ENCODE data around the gene GAREM1.

DNA sequence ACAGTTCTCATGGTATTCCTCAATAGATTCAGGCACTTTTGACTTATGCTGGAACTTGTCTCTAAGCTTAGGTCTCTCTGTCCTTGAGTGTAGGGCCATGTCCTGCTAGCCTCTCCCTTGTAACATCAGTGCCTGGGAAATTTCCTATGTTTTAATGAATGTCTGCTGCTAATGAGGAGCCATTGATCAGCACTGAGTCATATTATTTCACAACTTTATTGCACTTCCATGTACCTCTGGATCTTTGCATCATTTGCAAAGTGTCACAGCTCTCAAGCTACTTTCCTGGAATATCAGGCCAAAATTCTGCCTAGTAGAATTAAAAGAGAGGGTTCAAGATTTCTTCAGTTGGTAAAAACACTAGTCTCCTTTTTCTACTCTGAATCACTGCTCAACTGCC lies 102.5 kb downstream of the GAREM1 start:
- TF ChIP-seq FOSL1 (tag; conservative IDR thresholded peaks at IDR 0.05): no peak
- TF ChIP-seq SP2 (IDR thresholded peaks at IDR 0.05; ENCODE audit: extremely low read depth, low read depth, low read length, poor library complexity, severe bottlenecking): no peak
- TF ChIP-seq, protein P1, sequence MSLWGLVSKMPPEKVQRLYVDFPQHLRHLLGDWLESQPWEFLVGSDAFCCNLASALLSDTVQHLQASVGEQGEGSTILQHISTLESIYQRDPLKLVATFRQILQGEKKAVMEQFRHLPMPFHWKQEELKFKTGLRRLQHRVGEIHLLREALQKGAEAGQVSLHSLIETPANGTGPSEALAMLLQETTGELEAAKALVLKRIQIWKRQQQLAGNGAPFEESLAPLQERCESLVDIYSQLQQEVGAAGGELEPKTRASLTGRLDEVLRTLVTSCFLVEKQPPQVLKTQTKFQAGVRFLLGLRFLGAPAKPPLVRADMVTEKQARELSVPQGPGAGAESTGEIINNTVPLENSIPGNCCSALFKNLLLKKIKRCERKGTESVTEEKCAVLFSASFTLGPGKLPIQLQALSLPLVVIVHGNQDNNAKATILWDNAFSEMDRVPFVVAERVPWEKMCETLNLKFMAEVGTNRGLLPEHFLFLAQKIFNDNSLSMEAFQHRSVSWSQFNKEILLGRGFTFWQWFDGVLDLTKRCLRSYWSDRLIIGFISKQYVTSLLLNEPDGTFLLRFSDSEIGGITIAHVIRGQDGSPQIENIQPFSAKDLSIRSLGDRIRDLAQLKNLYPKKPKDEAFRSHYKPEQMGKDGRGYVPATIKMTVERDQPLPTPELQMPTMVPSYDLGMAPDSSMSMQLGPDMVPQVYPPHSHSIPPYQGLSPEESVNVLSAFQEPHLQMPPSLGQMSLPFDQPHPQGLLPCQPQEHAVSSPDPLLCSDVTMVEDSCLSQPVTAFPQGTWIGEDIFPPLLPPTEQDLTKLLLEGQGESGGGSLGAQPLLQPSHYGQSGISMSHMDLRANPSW (CRISPR knock-in tag; IDR thresholded peaks at IDR 0.05): no peak
- no peak for TF ChIP-seq POLR2A (conservative IDR thresholded peaks at IDR 0.05)
- no peak for TF ChIP-seq E4F1 (CRISPR knock-in tag; IDR thresholded peaks at IDR 0.05; ENCODE audit: borderline replicate concordance)
- TF ChIP-seq, protein P2, sequence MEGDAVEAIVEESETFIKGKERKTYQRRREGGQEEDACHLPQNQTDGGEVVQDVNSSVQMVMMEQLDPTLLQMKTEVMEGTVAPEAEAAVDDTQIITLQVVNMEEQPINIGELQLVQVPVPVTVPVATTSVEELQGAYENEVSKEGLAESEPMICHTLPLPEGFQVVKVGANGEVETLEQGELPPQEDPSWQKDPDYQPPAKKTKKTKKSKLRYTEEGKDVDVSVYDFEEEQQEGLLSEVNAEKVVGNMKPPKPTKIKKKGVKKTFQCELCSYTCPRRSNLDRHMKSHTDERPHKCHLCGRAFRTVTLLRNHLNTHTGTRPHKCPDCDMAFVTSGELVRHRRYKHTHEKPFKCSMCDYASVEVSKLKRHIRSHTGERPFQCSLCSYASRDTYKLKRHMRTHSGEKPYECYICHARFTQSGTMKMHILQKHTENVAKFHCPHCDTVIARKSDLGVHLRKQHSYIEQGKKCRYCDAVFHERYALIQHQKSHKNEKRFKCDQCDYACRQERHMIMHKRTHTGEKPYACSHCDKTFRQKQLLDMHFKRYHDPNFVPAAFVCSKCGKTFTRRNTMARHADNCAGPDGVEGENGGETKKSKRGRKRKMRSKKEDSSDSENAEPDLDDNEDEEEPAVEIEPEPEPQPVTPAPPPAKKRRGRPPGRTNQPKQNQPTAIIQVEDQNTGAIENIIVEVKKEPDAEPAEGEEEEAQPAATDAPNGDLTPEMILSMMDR (IDR thresholded peaks at IDR 0.05 in 2 of 3, conservative IDR thresholded peaks at IDR 0.05 in 1 of 3; ENCODE audit: insufficient read depth in 2 of 3, low read depth in 1 of 3, low read length in 3 of 3): no peak
- no peak for TF ChIP-seq TBL1XR1 (IDR thresholded peaks at IDR 0.05; ENCODE audit: low read length in 2 of 2)
- no peak for TF ChIP-seq TCFL5 (CRISPR knock-in tag; conservative IDR thresholded peaks at IDR 0.05)
- TF ChIP-seq SMARCA5 (IDR thresholded peaks at IDR 0.05): no peak
- no peak for TF ChIP-seq TAF7 (tag; IDR thresholded peaks at IDR 0.05)
- no peak for TF ChIP-seq NELFE (IDR thresholded peaks at IDR 0.05; ENCODE audit: insufficient read depth, insufficient read length)
- no peak for TF ChIP-seq ZNF263 (CRISPR knock-in tag; IDR thresholded peaks at IDR 0.05; ENCODE audit: borderline replicate concordance)
- no peak for TF ChIP-seq RBM14 (IDR thresholded peaks at IDR 0.05; ENCODE audit: borderline replicate concordance, insufficient read depth, low read depth, low read length)
- TF ChIP-seq RAD21 (CRISPR knock-in tag; conservative IDR thresholded peaks at IDR 0.05 in 1 of 2, IDR thresholded peaks at IDR 0.05 in 1 of 2): no peak
